Glutamatergic neuron (in vitro differentiated cells): ENCODE measurements around the gene CCN6. TPM values are rescaled to one million over a fixed set of nuclear protein-coding genes. Genes with fewer than 3 reads are reported as not detected.

Experiments used
- DNase-seq: peaks from one replicate; pipeline ENCODE4 v3.0.0; 2022
- H3K27ac Mint-ChIP-seq: one replicate; pipeline ENCODE4 v1.8.0; 2020; ENCODE audit warnings: mild to moderate bottlenecking, mixed read lengths, inconsistent platforms; ENCODE audit not compliant: unreplicated experiment
- H3K27me3 Mint-ChIP-seq: one replicate; pipeline ENCODE4 v1.8.0; 2020; ENCODE audit warnings: mild to moderate bottlenecking, moderate library complexity, mixed read lengths, inconsistent platforms; ENCODE audit not compliant: unreplicated experiment
- H3K36me3 Mint-ChIP-seq: one replicate; pipeline ENCODE4 v1.8.0; 2020; ENCODE audit warnings: mild to moderate bottlenecking, mixed read lengths, inconsistent platforms; ENCODE audit not compliant: unreplicated experiment
- H3K4me1 Mint-ChIP-seq: one replicate; pipeline ENCODE4 v1.8.0; 2020; ENCODE audit warnings: mild to moderate bottlenecking, low read depth, mixed read lengths, inconsistent platforms; ENCODE audit not compliant: unreplicated experiment
- H3K4me3 Mint-ChIP-seq: one replicate; pipeline ENCODE4 v1.8.0; 2020; ENCODE audit warnings: mild to moderate bottlenecking, mixed read lengths, inconsistent platforms; ENCODE audit not compliant: unreplicated experiment
- H3K9me3 Mint-ChIP-seq: one replicate; pipeline ENCODE4 v1.8.0; 2020; ENCODE audit warnings: mild to moderate bottlenecking, moderate library complexity, mixed read lengths, inconsistent platforms; ENCODE audit not compliant: unreplicated experiment
- total RNA-seq: library from RNA; stranded (reverse); fragmentation: NEBNext Ultra II Directional; extraction: Animal tissue kit (Norgen Biotek cat#: 25700); gene quantifications from one replicate; pipeline ENCODE4 v1.2.1, GENCODE V29; 2021; ENCODE audit not compliant: unreplicated experiment
- TF ChIP-seq, protein P1 (sequence below): fragments of 200-600 bp; sonication (generic); IDR thresholded peaks from one replicate; pipeline ENCODE4 v1.5.0; 2021; ENCODE audit not compliant: partially characterized antibody, unreplicated experiment

Gene CCN6
- total RNA-seq, 1 donor from 2014 or later, result not detected

- Mint-ChIP-seq H3K36me3 (no peaks in the 10 kb centered on the region), H3K4me3 (no peak overlapping the region), H3K4me1 (peaks cover 3% of the 10 kb centered on the region), H3K9me3 (peaks cover 2% of the 10 kb centered on the region), H3K27ac (no peak overlapping the region), H3K27me3 (no peaks in the 10 kb centered on the region)
- no peak for DNase-seq
- TF ChIP-seq, protein P1, sequence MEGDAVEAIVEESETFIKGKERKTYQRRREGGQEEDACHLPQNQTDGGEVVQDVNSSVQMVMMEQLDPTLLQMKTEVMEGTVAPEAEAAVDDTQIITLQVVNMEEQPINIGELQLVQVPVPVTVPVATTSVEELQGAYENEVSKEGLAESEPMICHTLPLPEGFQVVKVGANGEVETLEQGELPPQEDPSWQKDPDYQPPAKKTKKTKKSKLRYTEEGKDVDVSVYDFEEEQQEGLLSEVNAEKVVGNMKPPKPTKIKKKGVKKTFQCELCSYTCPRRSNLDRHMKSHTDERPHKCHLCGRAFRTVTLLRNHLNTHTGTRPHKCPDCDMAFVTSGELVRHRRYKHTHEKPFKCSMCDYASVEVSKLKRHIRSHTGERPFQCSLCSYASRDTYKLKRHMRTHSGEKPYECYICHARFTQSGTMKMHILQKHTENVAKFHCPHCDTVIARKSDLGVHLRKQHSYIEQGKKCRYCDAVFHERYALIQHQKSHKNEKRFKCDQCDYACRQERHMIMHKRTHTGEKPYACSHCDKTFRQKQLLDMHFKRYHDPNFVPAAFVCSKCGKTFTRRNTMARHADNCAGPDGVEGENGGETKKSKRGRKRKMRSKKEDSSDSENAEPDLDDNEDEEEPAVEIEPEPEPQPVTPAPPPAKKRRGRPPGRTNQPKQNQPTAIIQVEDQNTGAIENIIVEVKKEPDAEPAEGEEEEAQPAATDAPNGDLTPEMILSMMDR, result no peak
These were observed 45.4 kb upstream of the CCN6 start for GRCh38 chr6:112008482-112008881.

DNA sequence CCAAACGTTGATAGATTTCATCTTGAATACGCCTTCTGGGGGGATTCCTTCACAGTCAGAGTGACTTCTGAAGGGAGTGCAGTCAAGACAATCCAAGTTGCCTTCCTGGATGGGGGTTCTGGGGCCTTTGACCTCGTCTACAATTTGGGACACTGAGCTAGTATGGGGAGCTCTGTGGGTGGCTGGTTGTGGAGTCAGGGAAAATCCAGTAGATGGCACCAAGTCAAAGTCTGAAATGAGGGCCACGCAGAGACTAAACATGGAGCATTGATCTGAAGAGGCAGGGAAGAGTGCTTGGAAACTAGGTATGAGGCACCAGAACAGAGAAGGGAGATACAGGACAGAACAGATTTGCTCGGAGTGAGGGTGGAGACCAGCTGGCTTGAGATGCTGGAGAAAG lies 43.6 kb upstream of the CCN6 start:
- Mint-ChIP-seq H3K9me3 (peaks cover 2% of the 10 kb centered on the region), H3K27me3 (no peaks in the 10 kb centered on the region), H3K27ac (no peak overlapping the region), H3K4me3 (no peak overlapping the region), H3K36me3 (no peaks in the 10 kb centered on the region), H3K4me1 (peaks cover 3% of the 10 kb centered on the region)
- DNase-seq, result no peak
- TF ChIP-seq, protein P1, result no peak

DNA sequence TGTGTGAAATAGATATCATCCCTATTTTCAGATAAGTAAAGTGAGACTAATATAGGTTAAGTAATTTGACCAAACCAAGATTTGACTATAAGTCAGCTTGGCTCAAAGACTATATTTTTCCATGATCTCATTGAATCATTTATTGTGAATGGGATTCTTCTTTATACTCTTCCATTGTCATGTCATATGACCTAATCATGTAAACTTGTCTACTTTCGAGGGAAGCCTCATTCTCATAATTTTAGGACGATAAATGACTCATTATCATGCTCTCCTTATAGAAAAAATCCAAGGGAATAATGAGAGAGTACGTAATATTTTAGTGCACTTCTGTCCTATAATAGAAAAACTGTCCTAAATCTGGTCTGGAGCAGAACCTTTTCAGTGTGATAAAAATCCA lies 40.9 kb upstream of the CCN6 start:
- H3K27ac Mint-ChIP-seq, result no peak overlapping the region
- no peak overlapping the region for H3K4me3 Mint-ChIP-seq
- TF ChIP-seq, protein P1, result no peak
- H3K4me1 Mint-ChIP-seq, result no peaks in the 10 kb centered on the region
- no peaks in the 10 kb centered on the region for H3K36me3 Mint-ChIP-seq
- H3K27me3 Mint-ChIP-seq, result no peaks in the 10 kb centered on the region
- H3K9me3 Mint-ChIP-seq, result peaks cover 2% of the 10 kb centered on the region
- no peak for DNase-seq

- Mint-ChIP-seq H3K27me3 (peaks cover 2% of the 10 kb centered on the region), H3K4me3 (no peak overlapping the region), H3K4me1 (no peaks in the 10 kb centered on the region), H3K27ac (no peak overlapping the region), H3K36me3 (no peaks in the 10 kb centered on the region), H3K9me3 (no peaks in the 10 kb centered on the region)
- TF ChIP-seq, protein P1, result no peak
- DNase-seq, result no peak
These were observed 39.4 kb upstream of the CCN6 start for GRCh38 chr6:112014483-112014882.

DNA sequence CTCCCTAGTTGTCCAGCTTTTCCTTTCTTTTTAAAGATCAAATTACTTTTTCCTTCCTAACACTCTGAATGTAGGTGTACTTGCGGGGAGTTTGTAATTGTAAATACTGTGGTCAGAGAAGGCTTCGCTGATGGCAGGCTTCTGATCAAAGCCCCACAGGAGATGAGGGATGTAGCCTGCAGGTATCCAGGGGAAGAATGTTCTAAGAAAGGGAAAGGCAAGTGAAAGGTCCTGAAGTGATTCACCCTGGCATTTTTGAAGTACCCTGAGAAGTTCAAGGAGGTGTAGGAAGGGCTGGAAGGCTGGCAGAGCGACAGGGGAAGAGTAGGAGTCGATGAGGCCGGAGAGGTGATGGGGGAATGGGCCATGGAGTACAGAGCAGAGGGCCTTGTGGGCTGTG lies 38.2 kb upstream of the CCN6 start:
- no peaks in the 10 kb centered on the region for H3K9me3 Mint-ChIP-seq
- no peak for DNase-seq
- no peak overlapping the region for H3K27ac Mint-ChIP-seq
- TF ChIP-seq, protein P1, result no peak
- H3K27me3 Mint-ChIP-seq, result peaks cover 2% of the 10 kb centered on the region
- H3K36me3 Mint-ChIP-seq, result no peaks in the 10 kb centered on the region
- no peak overlapping the region for H3K4me3 Mint-ChIP-seq
- H3K4me1 Mint-ChIP-seq, result no peaks in the 10 kb centered on the region
